ENCODE measurements around the gene IGSF1. TPM values are rescaled to one million over a fixed set of nuclear protein-coding genes. Genes with fewer than 3 reads are reported as not detected.
"Not testable (repeated sequence)": the region's sequence is repeated elsewhere in the genome, so short reads cannot be mapped to it uniquely, and the experiment has no call there.

The IGSF1 gene
- total and polyA plus RNA-seq, 9 donors: 0.23 to 3.5 (median 0.57) TPM

DNA sequence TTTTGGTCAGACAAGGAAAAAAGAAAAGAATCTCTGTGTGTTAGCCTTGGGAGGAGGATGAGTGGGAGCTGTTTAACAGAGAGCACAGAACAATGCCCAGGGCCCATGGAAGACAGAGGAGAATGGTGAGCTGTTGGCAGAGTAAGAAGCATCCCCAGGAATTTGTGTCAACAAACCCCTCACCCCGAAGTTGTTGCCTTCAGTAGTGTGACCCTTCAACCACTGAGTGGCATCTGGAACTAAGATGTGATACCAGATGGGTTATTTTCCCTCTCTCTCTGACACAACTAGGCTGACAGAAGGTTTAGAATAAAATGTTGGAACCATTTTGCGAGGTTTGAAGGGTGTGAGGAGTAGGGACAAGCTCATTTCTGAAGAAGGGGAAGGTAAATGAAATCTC lies 25.1 kb downstream of the IGSF1 start:
- WGBS, 3 donors: 45 to 59% (median 46%) methylated on average over 2 of the region's 2 CpGs
- no peaks in the 10 kb centered on the region for H3K36me3 ChIP-seq
- no peak overlapping the region for H3K27ac ChIP-seq
- DNase-seq: no peak
- intact Hi-C loops (cut with DNase I): no loop called here
- no peaks in the 10 kb centered on the region for H3K27me3 ChIP-seq
- H3K9me3 ChIP-seq: no peaks in the 10 kb centered on the region
- H3K4me3 ChIP-seq: no peak overlapping the region
- TF ChIP-seq, protein P1, sequence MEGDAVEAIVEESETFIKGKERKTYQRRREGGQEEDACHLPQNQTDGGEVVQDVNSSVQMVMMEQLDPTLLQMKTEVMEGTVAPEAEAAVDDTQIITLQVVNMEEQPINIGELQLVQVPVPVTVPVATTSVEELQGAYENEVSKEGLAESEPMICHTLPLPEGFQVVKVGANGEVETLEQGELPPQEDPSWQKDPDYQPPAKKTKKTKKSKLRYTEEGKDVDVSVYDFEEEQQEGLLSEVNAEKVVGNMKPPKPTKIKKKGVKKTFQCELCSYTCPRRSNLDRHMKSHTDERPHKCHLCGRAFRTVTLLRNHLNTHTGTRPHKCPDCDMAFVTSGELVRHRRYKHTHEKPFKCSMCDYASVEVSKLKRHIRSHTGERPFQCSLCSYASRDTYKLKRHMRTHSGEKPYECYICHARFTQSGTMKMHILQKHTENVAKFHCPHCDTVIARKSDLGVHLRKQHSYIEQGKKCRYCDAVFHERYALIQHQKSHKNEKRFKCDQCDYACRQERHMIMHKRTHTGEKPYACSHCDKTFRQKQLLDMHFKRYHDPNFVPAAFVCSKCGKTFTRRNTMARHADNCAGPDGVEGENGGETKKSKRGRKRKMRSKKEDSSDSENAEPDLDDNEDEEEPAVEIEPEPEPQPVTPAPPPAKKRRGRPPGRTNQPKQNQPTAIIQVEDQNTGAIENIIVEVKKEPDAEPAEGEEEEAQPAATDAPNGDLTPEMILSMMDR (IDR thresholded peaks at IDR 0.05): no peak
- no peak for TF ChIP-seq POLR2A (IDR thresholded peaks at IDR 0.05)
- H3K4me1 ChIP-seq (ENCODE audit: insufficient read depth): no peaks in the 10 kb centered on the region

DNA sequence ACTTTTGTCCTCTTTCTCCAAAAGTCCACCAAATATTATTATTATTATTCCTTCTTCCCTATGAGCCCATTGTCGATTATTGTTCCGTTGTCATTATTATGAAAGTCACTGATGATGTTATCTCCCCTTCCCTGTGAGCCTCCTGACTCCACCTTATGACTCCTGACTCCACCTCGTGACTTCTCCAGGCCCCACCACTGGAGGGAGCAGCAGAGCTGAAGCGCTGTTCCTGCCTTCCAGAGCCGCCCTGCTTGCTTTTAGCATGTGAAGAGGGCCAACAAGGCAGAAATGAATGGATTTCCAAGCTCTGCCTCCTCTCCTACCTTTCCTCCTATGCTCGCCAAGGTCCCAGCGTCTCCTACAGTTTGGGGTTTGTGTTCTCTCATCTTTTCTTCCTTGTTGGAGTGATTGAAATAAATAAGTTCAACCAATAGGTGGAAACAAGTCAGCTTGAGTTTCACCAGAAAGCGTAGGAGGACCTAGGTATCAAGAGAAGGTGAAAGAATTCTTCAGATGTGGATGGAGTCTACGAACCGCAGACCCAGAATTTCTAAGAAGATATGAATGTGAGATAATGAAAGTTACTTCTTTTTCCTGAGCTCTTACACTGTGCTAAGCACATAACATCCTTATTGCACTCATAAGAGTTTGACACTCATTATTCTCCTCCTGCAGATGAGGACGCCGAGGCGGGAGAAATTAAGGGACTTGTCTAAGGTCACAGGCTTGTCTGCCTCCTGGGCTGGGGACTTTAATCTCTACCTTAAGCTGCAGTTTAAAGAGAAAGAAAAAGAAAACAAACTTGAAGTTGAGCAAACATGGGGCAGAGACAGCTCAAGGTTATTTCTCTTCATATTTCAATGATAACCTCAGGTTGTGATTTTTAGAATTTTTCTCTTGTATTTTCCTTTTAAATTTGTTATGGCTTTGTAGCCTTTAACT lies 26.1 kb downstream of the IGSF1 start:
- Histone ChIP-seq H3K9me3 (no peaks in the 10 kb centered on the region), H3K27ac (no peak overlapping the region), H3K27me3 (no peaks in the 10 kb centered on the region), H3K4me3 (no peak overlapping the region), H3K36me3 (no peaks in the 10 kb centered on the region), H3K4me1 (ENCODE audit: insufficient read depth) (no peaks in the 10 kb centered on the region)
- intact Hi-C loops (cut with DNase I): no loop called here
- TF ChIP-seq EP300 (IDR thresholded peaks at IDR 0.05) (no peak), POLR2A (IDR thresholded peaks at IDR 0.05) (no peak)
- TF ChIP-seq, protein P1 (IDR thresholded peaks at IDR 0.05): no peak
- 48 to 52% (median 50%) methylated on average over 13 of the region's 13 CpGs for WGBS, 3 donors
- DNase-seq: no peak

DNA sequence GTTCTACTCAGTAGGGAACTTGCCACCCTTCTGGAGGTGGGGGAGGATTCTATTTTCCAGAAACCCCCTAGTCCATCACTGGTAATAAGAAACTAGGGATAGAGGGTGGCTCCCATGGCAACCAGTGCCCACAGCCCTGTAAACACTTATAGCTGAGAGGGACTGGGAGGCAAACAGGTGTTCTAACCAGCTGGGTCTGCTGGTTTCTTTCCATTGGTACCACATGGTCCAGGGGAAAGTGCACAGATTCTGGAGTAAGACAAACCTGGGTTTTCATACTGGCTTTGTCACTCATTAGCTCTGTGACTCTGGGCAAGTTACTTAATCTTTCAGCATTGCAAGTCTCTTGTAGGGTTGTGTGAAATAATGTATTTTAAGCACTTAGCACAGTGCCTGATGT lies 26.9 kb downstream of the IGSF1 start:
- no peak overlapping the region for H3K4me3 ChIP-seq
- TF ChIP-seq POLR2A (IDR thresholded peaks at IDR 0.05) (no peak), EP300 (IDR thresholded peaks at IDR 0.05) (no peak)
- TF ChIP-seq, protein P1 (IDR thresholded peaks at IDR 0.05): no peak
- H3K4me1 ChIP-seq (ENCODE audit: insufficient read depth): no peaks in the 10 kb centered on the region
- no peak overlapping the region for H3K27ac ChIP-seq
- H3K36me3 ChIP-seq: no peaks in the 10 kb centered on the region
- no peak for DNase-seq
- intact Hi-C loops (cut with DNase I): no loop called here
- no peaks in the 10 kb centered on the region for H3K27me3 ChIP-seq
- no peaks in the 10 kb centered on the region for H3K9me3 ChIP-seq

DNA sequence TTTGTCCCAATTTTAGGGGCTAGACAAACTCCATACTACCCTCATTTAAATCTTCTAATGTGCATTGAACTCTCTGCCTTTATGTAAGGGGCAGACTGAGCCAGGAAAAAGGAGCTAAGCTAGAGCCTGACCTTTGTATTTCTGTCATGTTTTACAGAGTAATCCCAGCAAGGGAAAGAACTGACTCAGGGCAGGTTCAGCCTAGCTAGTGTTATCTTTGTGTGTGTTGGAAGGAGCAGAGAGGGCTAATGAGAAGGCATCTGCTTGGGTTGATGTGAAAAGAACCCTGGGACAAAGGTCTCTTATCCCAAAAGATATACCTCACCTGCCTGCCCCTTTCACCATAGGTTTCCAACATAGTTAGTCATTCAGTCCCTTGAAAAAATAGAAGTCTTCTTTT lies 31.7 kb downstream of the IGSF1 start:
- intact Hi-C loops (cut with DNase I): no loop called here
- no peak overlapping the region for H3K27ac ChIP-seq
- TF ChIP-seq POLR2A (IDR thresholded peaks at IDR 0.05) (no peak), EP300 (IDR thresholded peaks at IDR 0.05) (no peak)
- TF ChIP-seq, protein P1 (IDR thresholded peaks at IDR 0.05): no peak
- H3K27me3 ChIP-seq: no peaks in the 10 kb centered on the region
- no peaks in the 10 kb centered on the region for H3K4me1 ChIP-seq (ENCODE audit: insufficient read depth)
- no peaks in the 10 kb centered on the region for H3K36me3 ChIP-seq
- no peaks in the 10 kb centered on the region for H3K9me3 ChIP-seq
- H3K4me3 ChIP-seq: no peak overlapping the region
- no peak for DNase-seq

DNA sequence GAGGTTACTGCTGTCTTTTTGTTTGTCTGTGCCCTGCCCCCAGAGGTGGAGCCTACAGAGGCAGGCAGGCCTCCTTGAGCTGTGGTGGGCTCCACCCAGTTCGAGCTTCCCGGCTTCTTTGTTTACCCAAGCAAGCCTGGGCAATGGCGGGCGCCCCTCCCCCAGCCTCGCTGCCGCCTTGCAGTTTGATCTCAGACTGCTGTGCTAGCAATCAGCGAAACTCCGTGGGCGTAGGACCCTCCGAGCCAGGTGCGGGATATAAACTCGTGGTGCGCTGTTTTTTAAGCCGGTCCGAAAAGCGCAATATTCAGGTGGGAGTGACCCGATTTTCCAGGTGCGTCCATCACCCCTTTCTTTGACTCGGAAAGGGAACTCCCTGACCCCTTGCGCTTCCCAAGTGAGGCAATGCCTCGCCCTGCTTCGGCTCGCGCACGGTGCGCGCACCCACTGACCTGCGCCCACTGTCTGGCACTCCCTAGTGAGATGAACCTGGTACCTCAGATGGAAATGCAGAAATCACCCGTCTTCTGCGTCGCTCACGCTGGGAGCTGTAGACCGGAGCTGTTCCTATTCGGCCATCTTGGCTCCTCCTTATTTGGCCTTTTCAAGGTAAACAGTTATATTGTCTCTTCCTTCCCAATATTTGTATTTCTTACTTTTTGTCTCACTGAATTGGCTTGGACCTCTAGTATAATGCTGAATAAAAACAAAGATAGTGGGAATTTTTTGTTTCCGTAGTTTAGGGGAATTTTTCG lies 37.9 kb downstream of the IGSF1 start:
- H3K27me3 ChIP-seq; H3K4me1 ChIP-seq (ENCODE audit: insufficient read depth); H3K4me3 ChIP-seq; H3K36me3 ChIP-seq; H3K9me3 ChIP-seq; H3K27ac ChIP-seq; DNase-seq: not testable (repeated sequence)
- 67 to 80% (median 73%) methylated on average over 27 to 31 of the region's 36 CpGs for WGBS, 3 donors
- intact Hi-C loops (cut with DNase I): loop anchor here in 1 of 4 donors (5.0 kb wide), 1 partner anchor 1564 kb away; no protein-coding TSS in a partner anchor

Measured in ovary (tissue), 9 donors.